HepG2 (cell line): Measurements from ENCODE around the gene RALY.

Experiments used
- CTCF ChIP-seq: sonication (generic); formaldehyde crosslinking; IDR thresholded peaks from 2 replicates; pipeline ENCODE4 v1.5.0; 2020; ENCODE audit warnings: mild to moderate bottlenecking, missing genetic modification reagents, moderate library complexity
- JUN ChIP-seq: sonication (generic); formaldehyde crosslinking; IDR thresholded peaks from 2 replicates; pipeline ENCODE4 v1.4.0; 2020; ENCODE audit warnings: mild to moderate bottlenecking, missing genetic modification reagents
- KLF6 ChIP-seq: IDR thresholded peaks from 2 replicates; pipeline ENCODE4 v1.8.0; 2016; ENCODE audit warnings: missing biosample characterization, missing genetic modification reagents
- NFATC3 ChIP-seq: sonication (generic); formaldehyde crosslinking; IDR thresholded peaks from 2 replicates; pipeline ENCODE4 v1.5.1; 2020; ENCODE audit warnings: mild to moderate bottlenecking, missing genetic modification reagents
- NR2F2 ChIP-seq: IDR thresholded peaks from 2 replicates; pipeline ENCODE4 v1.6.1; 2012; ENCODE audit warnings: low read depth, inconsistent platforms, borderline replicate concordance
- SMARCC2 ChIP-seq: fragments of 450-650 bp; IDR thresholded peaks from 2 replicates; pipeline ENCODE4 v1.6.1; 2017; ENCODE audit warnings: antibody characterized with exemption, mild to moderate bottlenecking
- TBL1XR1 ChIP-seq: fragments of 150-350 bp; IDR thresholded peaks from 2 replicates; pipeline ENCODE4 v1.6.1; 2014; ENCODE audit warnings: borderline replicate concordance, low read length; ENCODE audit not compliant: partially characterized antibody
- TCF7L2 ChIP-seq: IDR thresholded peaks from 2 replicates; pipeline ENCODE4 v1.6.1; 2011; ENCODE audit warnings: mild to moderate bottlenecking, low read depth, low read length, moderate library complexity
- YY1 ChIP-seq: IDR thresholded peaks from 2 replicates; pipeline ENCODE4 v1.6.1; 2011; ENCODE audit warnings: low read length, low read depth, moderate library complexity, mild to moderate bottlenecking; ENCODE audit not compliant: insufficient read depth, insufficient replicate concordance
- TF ChIP-seq, protein P1 (sequence below): sonication (generic); formaldehyde crosslinking; IDR thresholded peaks from 2 replicates; pipeline ENCODE4 v1.4.0; 2020; ENCODE audit warnings: missing genetic modification reagents
- TF ChIP-seq, protein P2 (sequence below), 2 experiments: sonication (generic) in 1 of 2; formaldehyde crosslinking in 1 of 2; IDR thresholded peaks; 2 replicates each; pipeline versions ENCODE4 v1.4.0 to v1.6.1; 2016 to 2020; ENCODE audit warnings: borderline replicate concordance in 1 of 2, low read depth in 1 of 2, mild to moderate bottlenecking in 1 of 2, missing genetic modification reagents in 1 of 2
- TF ChIP-seq, protein P3 (sequence below): sonication (generic); formaldehyde crosslinking; IDR thresholded peaks from 2 replicates; pipeline ENCODE4 v1.5.1; 2020; ENCODE audit warnings: missing genetic modification reagents, mild to moderate bottlenecking, borderline replicate concordance

DNA sequence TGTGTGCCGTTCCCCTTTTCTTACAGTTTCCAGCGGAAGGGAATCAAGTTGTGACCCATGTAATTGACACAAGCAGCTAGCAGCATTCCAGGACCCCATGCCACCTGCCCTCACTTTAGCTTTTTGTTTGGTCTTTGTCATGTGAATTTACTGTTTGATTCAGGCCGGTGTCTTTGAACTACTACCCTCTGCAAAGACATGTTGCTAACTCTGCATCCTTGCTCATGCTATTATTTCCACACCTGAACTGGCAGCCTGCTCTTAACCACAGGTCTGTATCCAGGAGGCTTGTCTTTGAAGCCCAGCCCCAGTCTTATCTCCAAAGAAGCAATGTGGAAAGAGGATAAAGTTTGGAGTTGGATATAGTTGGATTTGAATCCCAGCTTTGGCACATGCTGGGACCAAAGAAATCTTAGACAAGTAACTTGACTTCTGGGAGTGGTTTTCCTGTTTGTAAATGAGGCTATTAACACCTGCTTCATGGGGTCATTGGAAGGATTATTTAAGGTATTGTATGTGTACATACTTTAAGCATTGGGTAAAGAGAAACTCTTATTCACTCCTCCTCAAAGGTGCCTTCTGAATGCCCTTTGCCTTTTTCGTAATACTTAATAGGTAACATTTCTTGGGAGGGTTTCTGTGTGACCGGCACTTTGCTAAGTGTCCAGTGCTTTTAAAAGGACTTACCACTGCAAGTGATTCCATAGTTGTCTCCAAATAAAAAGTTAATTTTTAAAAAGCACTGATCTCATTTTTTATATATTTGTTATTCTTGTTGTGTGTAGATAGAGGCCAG is 52.4 kb downstream of the RALY start:
- TF ChIP-seq TCF7L2 (no peak), KLF6 (CRISPR knock-in tag) (no peak), CTCF (CRISPR knock-in tag) (no peak), NR2F2 (no peak), YY1 (no peak), TBL1XR1 (no peak), SMARCC2 (no peak), JUN (no peak), NFATC3 (CRISPR knock-in tag) (no peak)
- TF ChIP-seq, protein P1, sequence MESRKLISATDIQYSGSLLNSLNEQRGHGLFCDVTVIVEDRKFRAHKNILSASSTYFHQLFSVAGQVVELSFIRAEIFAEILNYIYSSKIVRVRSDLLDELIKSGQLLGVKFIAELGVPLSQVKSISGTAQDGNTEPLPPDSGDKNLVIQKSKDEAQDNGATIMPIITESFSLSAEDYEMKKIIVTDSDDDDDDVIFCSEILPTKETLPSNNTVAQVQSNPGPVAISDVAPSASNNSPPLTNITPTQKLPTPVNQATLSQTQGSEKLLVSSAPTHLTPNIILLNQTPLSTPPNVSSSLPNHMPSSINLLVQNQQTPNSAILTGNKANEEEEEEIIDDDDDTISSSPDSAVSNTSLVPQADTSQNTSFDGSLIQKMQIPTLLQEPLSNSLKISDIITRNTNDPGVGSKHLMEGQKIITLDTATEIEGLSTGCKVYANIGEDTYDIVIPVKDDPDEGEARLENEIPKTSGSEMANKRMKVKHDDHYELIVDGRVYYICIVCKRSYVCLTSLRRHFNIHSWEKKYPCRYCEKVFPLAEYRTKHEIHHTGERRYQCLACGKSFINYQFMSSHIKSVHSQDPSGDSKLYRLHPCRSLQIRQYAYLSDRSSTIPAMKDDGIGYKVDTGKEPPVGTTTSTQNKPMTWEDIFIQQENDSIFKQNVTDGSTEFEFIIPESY (CRISPR knock-in tag): no peak
- TF ChIP-seq, protein P2, sequence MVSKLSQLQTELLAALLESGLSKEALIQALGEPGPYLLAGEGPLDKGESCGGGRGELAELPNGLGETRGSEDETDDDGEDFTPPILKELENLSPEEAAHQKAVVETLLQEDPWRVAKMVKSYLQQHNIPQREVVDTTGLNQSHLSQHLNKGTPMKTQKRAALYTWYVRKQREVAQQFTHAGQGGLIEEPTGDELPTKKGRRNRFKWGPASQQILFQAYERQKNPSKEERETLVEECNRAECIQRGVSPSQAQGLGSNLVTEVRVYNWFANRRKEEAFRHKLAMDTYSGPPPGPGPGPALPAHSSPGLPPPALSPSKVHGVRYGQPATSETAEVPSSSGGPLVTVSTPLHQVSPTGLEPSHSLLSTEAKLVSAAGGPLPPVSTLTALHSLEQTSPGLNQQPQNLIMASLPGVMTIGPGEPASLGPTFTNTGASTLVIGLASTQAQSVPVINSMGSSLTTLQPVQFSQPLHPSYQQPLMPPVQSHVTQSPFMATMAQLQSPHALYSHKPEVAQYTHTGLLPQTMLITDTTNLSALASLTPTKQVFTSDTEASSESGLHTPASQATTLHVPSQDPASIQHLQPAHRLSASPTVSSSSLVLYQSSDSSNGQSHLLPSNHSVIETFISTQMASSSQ (IDR thresholded peaks at IDR 0.05; ENCODE audit: low read depth): no peak
- TF ChIP-seq, protein P2 (CRISPR knock-in tag; IDR thresholded peaks at IDR 0.05; ENCODE audit: borderline replicate concordance): no peak
- TF ChIP-seq, protein P3, sequence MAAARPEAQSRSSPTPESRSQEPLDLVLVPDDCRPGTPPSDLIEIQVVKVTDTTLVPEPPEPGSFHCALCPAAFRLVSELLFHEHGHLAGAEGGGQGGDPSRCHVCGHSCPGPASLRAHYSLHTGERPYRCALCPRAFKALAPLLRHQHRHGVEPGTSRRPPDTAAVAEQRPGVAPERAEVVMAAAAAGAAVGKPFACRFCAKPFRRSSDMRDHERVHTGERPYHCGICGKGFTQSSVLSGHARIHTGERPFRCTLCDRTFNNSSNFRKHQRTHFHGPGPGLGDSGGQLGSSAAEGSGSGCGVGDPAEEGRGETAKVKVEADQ (CRISPR knock-in tag): no peak
